Adrenal gland (tissue), 12 donors: Measurements from ENCODE around the gene GPR161. TPM values are rescaled to one million over a fixed set of nuclear protein-coding genes. Genes with fewer than 3 reads are reported as not detected.

ENCODE experiments used
- DNase-seq, 7 donors: peaks; one replicate each; pipeline ENCODE4 v3.0.0-alpha.2; 2019 to 2020
- H3K27ac ChIP-seq, 5 donors: fragments of 200-600 bp; sonication (generic) in 4 of 5; 1 replicate in 3 of 5; 2 replicates in 2 of 5; pipeline versions ENCODE4 v1.5.1 to v1.8.0; 2016 to 2020; ENCODE audit warnings: mild to moderate bottlenecking in 1 of 5
- H3K27me3 ChIP-seq: fragments of 200-600 bp; 2 replicates; pipeline ENCODE4 v1.8.0; 2021
- H3K36me3 ChIP-seq, 2 donors: fragments of 200-600 bp; replicated peaks in 1 of 2; 1 replicate in 1 of 2; 2 replicates in 1 of 2; pipeline versions ENCODE4 v1.5.1 to v1.8.0; 2018 to 2022
- H3K4me1 ChIP-seq, 2 donors: fragments of 200-600 bp; replicated peaks in 1 of 2; 1 replicate in 1 of 2; 2 replicates in 1 of 2; pipeline versions ENCODE4 v1.5.1 to v1.8.0; 2018 to 2021
- H3K4me3 ChIP-seq, 4 donors: fragments of 200-600 bp; sonication (generic) in 3 of 4; one replicate each; pipeline ENCODE4 v1.5.1; 2016 to 2018
- H3K9me3 ChIP-seq, 3 donors: fragments of 200-600 bp; sonication (generic) in 1 of 3; replicated peaks in 1 of 3; 1 replicate in 2 of 3; 2 replicates in 1 of 3; pipeline versions ENCODE4 v1.5.1 to v1.8.0; 2016 to 2021
- POLR2A ChIP-seq, 2 donors: fragments of 450-650 bp; IDR thresholded peaks; one replicate each; pipeline ENCODE4 v1.6.1; 2017; ENCODE audit warnings: antibody characterized with exemption in 2 of 2, mild to moderate bottlenecking in 2 of 2, moderate library complexity in 1 of 2
- WGBS, 4 donors: extraction: QIAGEN DNeasy Blood & Tissue Kit in 2 of 4; methylation state at CpG; one replicate each; pipeline versions ENCODE4 v1.1.5 to v1.1.7; 2013 to 2017; 5-methylcytosine and 5-hydroxymethylcytosine counted together
- intact Hi-C, 2 donors: fragments of 100-400 bp; cut with DNase I; formaldehyde crosslinking; loops; one replicate each; pipeline versions ENCODE4 v1.14.1 to v1.15.0; 2022 to 2023
- polyA plus RNA-seq, 3 donors: library from polyadenylated mRNA; stranded (reverse); fragments of 200-250 nt in 2 of 3; fragments of 350-450 nt in 1 of 3; fragmentation: Illumina TruSeq in 1 of 3; extraction: RNeasy Lipid Tissue Mini Kit (QIAGEN cat#74804) in 1 of 3; gene quantifications; one replicate each; pipeline ENCODE4 v1.2.3, GENCODE V29; 2013 to 2014
- total RNA-seq, 9 donors: library from RNA; depleted of rRNA in 4 of 9; stranded (reverse); fragments of >200 nt in 4 of 9; fragments of 120-200 nt in 1 of 9; fragmentation: NEBNext Ultra II Directional in 1 of 9; extraction: Animal tissue kit (Norgen Biotek cat#: 25700) in 1 of 9; gene quantifications; one replicate each; pipeline versions ENCODE4 v1.1.0 to v1.2.4, GENCODE V29; 2013 to 2023
- TF ChIP-seq, protein P1 (sequence below), 6 experiments: fragments of 450-650 bp in 4 of 6; fragments of 200-600 bp in 2 of 6; sonication (generic) in 1 of 6; IDR thresholded peaks; 1 replicate in 5 of 6; 2 replicates in 1 of 6; pipeline versions ENCODE4 v1.5.1 to v1.8.0; 2016 to 2021; ENCODE audit warnings: antibody characterized with exemption in 6 of 6, mild to moderate bottlenecking in 2 of 6, moderate library complexity in 1 of 6
- donor health status: healthy with polysubstance abuse.
- donor health status: Bipolar disorder and iron deficiency.
- donor health status: DM: yes; HTN: yes; CAD: no.
- donor health status: DM: no; HTN: no; CAD: no.
- donor health status: DM: no; HTN: no; CAD: no.
- donor health status: DM: yes; HTN: yes; CAD: no.

The GPR161 gene
- total and polyA plus RNA-seq, 12 donors, result 0.75 to 4.8 (median 2.9) TPM

DNA sequence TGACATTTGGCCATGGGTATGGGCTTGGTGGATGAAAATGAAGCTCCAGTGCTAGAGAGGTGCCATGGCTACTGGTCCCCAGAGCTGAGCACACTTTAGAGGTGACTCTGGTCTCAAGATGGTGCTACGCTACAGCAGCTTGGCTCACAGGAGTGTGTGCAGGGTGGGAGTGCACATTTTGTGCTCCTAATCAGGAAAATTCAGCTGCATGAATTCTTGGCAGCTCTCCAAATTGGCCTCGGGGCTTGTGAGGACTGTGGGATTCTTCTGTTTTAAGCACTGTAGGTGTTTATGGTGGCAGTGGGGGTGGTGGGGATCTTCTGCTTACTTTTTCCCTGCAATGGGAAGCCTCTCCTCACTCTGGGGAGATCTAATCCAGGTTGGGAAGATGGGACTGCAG, 24.7 kb upstream of the GPR161 start:
- WGBS, 4 donors, result 55 to 89% (median 67%) methylated on average over 2 of the region's 2 CpGs
- H3K4me3 ChIP-seq, result no peak overlapping the region
- no peaks in the 10 kb centered on the region for H3K27me3 ChIP-seq
- no peaks in the 10 kb centered on the region for H3K4me1 ChIP-seq
- intact Hi-C loops, result no loop called here
- TF ChIP-seq, protein P1, sequence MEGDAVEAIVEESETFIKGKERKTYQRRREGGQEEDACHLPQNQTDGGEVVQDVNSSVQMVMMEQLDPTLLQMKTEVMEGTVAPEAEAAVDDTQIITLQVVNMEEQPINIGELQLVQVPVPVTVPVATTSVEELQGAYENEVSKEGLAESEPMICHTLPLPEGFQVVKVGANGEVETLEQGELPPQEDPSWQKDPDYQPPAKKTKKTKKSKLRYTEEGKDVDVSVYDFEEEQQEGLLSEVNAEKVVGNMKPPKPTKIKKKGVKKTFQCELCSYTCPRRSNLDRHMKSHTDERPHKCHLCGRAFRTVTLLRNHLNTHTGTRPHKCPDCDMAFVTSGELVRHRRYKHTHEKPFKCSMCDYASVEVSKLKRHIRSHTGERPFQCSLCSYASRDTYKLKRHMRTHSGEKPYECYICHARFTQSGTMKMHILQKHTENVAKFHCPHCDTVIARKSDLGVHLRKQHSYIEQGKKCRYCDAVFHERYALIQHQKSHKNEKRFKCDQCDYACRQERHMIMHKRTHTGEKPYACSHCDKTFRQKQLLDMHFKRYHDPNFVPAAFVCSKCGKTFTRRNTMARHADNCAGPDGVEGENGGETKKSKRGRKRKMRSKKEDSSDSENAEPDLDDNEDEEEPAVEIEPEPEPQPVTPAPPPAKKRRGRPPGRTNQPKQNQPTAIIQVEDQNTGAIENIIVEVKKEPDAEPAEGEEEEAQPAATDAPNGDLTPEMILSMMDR (IDR thresholded peaks at IDR 0.05), result no peak
- no peak for TF ChIP-seq POLR2A (IDR thresholded peaks at IDR 0.05)
- H3K36me3 ChIP-seq, result no peaks in the 10 kb centered on the region
- H3K9me3 ChIP-seq, result peaks cover 0 to 13% (median 0%) of the 10 kb centered on the region in 3 donors
- no peak for DNase-seq
- H3K27ac ChIP-seq, result no peak overlapping the region

DNA sequence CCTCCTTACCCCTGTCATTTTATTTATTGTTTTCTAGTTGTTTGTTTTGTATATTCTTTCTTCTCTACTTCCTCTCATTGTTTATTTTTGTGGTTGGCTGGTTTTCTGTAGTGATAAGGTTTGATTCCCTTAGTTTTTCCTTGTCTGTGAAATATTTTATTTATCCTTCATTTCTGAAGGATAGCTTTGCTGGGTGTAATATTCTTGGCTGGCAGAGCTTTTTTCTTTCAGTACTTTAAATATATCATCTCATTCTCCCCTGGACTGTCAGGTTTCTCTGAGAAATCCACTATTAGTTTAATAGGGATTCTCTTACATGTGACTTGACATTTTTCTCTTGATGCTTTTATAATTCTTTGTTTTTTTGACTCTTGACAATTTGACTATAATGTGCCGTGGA, 23.2 kb upstream of the GPR161 start:
- intact Hi-C loops, result no loop called here
- Histone ChIP-seq H3K36me3 (no peaks in the 10 kb centered on the region), H3K4me3 (no peak overlapping the region), H3K27me3 (no peaks in the 10 kb centered on the region), H3K27ac (no peak overlapping the region), H3K9me3 (peaks cover 0 to 13% (median 0%) of the 10 kb centered on the region in 3 donors), H3K4me1 (no peaks in the 10 kb centered on the region)
- DNase-seq, result no peak
- WGBS, 4 donors, result 84 to 97% (median 94%) methylated on average over 1 of the region's 1 CpG
- TF ChIP-seq POLR2A (IDR thresholded peaks at IDR 0.05), result no peak
- TF ChIP-seq, protein P1 (IDR thresholded peaks at IDR 0.05), result no peak

DNA sequence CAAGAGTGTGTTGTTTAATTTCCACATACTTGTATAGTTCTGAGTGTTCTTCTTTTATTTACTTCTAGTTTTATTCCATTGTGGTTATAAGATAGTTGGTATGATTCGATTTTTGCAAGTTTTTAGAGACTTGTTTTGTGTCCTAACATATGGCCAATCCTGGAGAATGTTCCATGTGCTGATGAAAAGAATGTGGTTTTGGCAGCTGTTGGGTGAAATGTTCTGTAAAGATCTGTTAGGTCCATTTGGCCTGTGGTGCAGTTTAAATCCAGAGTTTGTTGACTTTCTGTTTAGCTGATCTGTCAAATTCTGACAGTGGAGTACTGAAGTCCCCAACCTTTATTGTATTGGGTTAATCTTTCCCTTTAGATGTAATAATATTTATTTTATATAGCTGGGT, 22.5 kb upstream of the GPR161 start:
- Histone ChIP-seq H3K27ac (no peak overlapping the region), H3K9me3 (peaks cover 0 to 13% (median 0%) of the 10 kb centered on the region in 3 donors), H3K27me3 (no peaks in the 10 kb centered on the region), H3K4me1 (no peaks in the 10 kb centered on the region), H3K36me3 (no peaks in the 10 kb centered on the region), H3K4me3 (no peak overlapping the region)
- WGBS, 4 donors, result 35 to 65% (median 47%) methylated on average over 1 of the region's 1 CpG
- intact Hi-C loops, result no loop called here
- no peak for TF ChIP-seq POLR2A (IDR thresholded peaks at IDR 0.05)
- TF ChIP-seq, protein P1 (IDR thresholded peaks at IDR 0.05), result no peak
- DNase-seq, result no peak

DNA sequence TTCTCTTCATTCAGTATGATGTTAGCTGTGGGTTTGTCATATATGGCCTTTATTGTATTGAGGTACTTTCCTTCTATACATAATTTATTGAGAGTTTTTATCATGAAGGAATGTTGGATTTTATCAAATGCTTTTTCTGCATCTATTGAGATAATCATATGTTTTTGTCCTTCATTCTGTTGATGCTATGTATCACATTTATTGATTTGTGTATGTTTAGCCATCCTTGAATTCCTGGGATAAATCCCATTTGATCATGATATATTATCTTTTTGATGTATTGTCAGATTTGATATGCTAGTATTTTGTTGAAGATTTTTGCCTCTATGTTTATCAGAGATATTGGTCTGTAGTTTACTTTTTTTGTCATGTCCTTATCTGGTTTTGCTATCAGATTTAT, 20.9 kb upstream of the GPR161 start:
- no peaks in the 10 kb centered on the region for H3K27me3 ChIP-seq
- no peak for TF ChIP-seq POLR2A (IDR thresholded peaks at IDR 0.05)
- TF ChIP-seq, protein P1 (IDR thresholded peaks at IDR 0.05), result no peak

More for the DNA sequence above, 20.9 kb upstream of the GPR161 start:
- Histone ChIP-seq H3K27ac (no peak overlapping the region), H3K4me3 (no peak overlapping the region), H3K9me3 (peaks cover 0 to 13% (median 0%) of the 10 kb centered on the region in 3 donors), H3K4me1 (no peaks in the 10 kb centered on the region), H3K36me3 (no peaks in the 10 kb centered on the region)
- no peak for DNase-seq
- intact Hi-C loops, result no loop called here
